ENCODE data around the gene PCNX3. TPM values are rescaled to one million over a fixed set of nuclear protein-coding genes. Genes with fewer than 3 reads are reported as not detected.

Gene PCNX3
- total RNA-seq, 1 experiment from 2014 or later, result 74.5 TPM

DNA sequence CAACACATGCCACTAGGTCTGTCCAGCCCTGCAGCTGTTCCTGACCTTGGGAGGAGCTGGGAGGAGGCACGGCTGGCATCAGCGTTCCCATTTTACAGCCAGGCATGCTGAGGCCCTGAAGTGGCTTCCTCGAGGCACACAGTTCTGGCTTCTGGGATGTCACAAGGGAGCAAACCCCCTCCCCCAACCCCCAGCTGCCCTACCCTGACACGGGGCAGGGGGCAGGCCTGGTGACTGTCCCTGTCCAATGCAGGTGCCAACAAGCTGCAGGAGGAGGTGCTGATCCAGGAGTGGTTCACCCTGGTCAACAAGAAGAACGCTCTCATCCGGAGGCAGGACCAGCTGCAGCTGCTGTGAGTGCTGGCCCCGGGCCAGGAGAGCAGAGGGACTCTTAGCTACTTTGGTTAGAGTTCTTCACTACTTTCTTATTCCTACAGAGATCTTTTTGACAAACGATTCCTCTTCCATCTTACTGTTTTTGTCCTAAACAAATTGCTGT lies 25.3 kb upstream of the PCNX3 start:
- BruUV-seq (replicated peaks), result no TSS peak
- Histone ChIP-seq H3K4me1 (ENCODE audit: control insufficient read depth, insufficient read depth, low read length) (peaks cover 21% of the 10 kb centered on the region), H3K9me3 (ENCODE audit: control insufficient read depth, insufficient read depth, low read depth, low read length) (no peaks in the 10 kb centered on the region), H3K36me3 (ENCODE audit: control insufficient read depth, insufficient read depth, low read length) (peaks cover 6% of the 10 kb centered on the region), H3K27ac (ENCODE audit: low read length) (no peak overlapping the region), H3K4me3 (ENCODE audit: low read depth in 2 of 2, low read length in 2 of 2) (no peak overlapping the region), H3K27me3 (ENCODE audit: control insufficient read depth, insufficient read depth, low read length) (no peaks in the 10 kb centered on the region)
- ChIA-PET CTCF (no interaction called here), POLR2A (interaction anchor here (0.5 kb wide), 1 partner anchor 14 kb away, joined by 5 read pairs; no protein-coding TSS in a partner anchor)
- in situ Hi-C loops (cut with HindIII; ENCODE audit: low pct_unique_long_range_greater_than_20kb, low sequenced_read_pairs), result no loop called here
- intact Hi-C loops (cut with micrococcal nuclease; ENCODE audit: unreplicated experiment), result no loop called here
- TF ChIP-seq POLR2AphosphoS5 (IDR thresholded peaks at IDR 0.05; ENCODE audit: low read depth, low read length), result no peak
- TF ChIP-seq, protein P1, sequence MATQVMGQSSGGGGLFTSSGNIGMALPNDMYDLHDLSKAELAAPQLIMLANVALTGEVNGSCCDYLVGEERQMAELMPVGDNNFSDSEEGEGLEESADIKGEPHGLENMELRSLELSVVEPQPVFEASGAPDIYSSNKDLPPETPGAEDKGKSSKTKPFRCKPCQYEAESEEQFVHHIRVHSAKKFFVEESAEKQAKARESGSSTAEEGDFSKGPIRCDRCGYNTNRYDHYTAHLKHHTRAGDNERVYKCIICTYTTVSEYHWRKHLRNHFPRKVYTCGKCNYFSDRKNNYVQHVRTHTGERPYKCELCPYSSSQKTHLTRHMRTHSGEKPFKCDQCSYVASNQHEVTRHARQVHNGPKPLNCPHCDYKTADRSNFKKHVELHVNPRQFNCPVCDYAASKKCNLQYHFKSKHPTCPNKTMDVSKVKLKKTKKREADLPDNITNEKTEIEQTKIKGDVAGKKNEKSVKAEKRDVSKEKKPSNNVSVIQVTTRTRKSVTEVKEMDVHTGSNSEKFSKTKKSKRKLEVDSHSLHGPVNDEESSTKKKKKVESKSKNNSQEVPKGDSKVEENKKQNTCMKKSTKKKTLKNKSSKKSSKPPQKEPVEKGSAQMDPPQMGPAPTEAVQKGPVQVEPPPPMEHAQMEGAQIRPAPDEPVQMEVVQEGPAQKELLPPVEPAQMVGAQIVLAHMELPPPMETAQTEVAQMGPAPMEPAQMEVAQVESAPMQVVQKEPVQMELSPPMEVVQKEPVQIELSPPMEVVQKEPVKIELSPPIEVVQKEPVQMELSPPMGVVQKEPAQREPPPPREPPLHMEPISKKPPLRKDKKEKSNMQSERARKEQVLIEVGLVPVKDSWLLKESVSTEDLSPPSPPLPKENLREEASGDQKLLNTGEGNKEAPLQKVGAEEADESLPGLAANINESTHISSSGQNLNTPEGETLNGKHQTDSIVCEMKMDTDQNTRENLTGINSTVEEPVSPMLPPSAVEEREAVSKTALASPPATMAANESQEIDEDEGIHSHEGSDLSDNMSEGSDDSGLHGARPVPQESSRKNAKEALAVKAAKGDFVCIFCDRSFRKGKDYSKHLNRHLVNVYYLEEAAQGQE (IDR thresholded peaks at IDR 0.05; ENCODE audit: insufficient read depth in 1 of 2, low read depth in 2 of 2, low read length in 1 of 2), result no peak
- TF ChIP-seq TCF7L2 (IDR thresholded peaks at IDR 0.05; ENCODE audit: low read depth, low read length), result no peak
- TF ChIP-seq SIN3A (IDR thresholded peaks at IDR 0.05; ENCODE audit: borderline replicate concordance, insufficient read depth, low read depth, low read length), result no peak
- TF ChIP-seq CTCF (IDR thresholded peaks at IDR 0.05), result no peak
- no peak for DNase-seq (ENCODE audit: low read depth, low spot score)
- ATAC-seq, result no peak

DNA sequence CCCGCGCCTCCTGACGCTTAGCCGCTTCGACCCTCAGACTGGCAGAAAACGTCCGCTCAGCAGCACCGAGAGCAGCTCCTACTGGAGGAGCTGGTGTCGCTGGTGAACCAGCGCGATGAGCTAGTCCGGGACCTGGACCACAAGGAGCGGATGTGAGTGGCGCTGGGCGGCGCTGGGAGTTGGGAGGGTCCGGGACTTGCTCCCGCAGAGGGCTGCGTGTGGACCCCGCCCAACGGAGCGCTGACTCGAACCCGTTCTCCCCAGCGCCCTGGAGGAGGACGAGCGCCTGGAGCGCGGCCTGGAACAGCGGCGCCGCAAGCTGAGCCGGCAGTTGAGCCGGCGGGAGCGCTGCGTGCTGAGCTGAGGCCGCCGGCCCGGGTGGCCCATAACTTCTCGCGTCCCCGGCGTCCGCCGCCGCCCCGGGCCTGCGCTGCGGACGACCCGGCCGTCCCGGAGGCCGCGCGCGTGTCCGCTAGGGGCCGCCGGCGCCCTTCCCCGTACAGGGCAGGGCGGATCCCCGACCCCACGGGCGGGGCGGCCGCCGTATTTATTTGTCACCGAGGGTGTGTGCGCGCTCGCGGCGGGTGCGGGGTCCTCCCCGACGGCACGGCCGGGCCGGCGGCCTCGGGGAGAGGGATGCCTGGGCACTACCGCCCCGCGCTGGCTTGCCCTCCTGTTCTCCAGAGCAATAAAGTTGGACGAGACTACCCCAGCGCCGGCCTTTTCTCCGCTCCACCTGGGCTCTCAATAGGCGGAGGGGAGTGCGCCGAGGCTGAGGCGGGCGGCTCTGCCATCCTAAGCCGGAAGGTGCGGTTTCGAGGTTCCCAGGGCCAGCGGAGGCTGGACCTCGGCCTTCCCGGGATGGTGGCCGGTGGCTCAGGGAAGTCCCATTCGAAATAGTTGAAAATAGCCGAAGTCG lies 23.4 kb upstream of the PCNX3 start:
- no peaks in the 10 kb centered on the region for H3K9me3 ChIP-seq (ENCODE audit: control insufficient read depth, insufficient read depth, low read depth, low read length)
- in situ Hi-C loops (cut with HindIII; ENCODE audit: low pct_unique_long_range_greater_than_20kb, low sequenced_read_pairs), result no loop called here
- H3K27me3 ChIP-seq (ENCODE audit: control insufficient read depth, insufficient read depth, low read length), result no peaks in the 10 kb centered on the region
- BruUV-seq (replicated peaks), result TSS peak; percentile 71
- CTCF ChIA-PET, result interaction anchor here (0.6 to 1.3 kb wide), 2 partner anchors 40 to 52 kb away, joined by 3 to 9 read pairs; no protein-coding TSS in a partner anchor
- ATAC-seq (no peak), DNase-seq (ENCODE audit: low read depth, low spot score) (no peak)
- no peak for TF ChIP-seq CTCF (IDR thresholded peaks at IDR 0.05)
- TF ChIP-seq POLR2AphosphoS5 (IDR thresholded peaks at IDR 0.05; ENCODE audit: low read depth, low read length), result no peak
- no peak for TF ChIP-seq TCF7L2 (IDR thresholded peaks at IDR 0.05; ENCODE audit: low read depth, low read length)
- no peak for TF ChIP-seq SIN3A (IDR thresholded peaks at IDR 0.05; ENCODE audit: borderline replicate concordance, insufficient read depth, low read depth, low read length)
- TF ChIP-seq, protein P1 (IDR thresholded peaks at IDR 0.05; ENCODE audit: insufficient read depth in 1 of 2, low read depth in 2 of 2, low read length in 1 of 2), result no peak
- H3K4me1 ChIP-seq (ENCODE audit: control insufficient read depth, insufficient read depth, low read length), result peaks cover 24% of the 10 kb centered on the region
- intact Hi-C loops (cut with micrococcal nuclease; ENCODE audit: unreplicated experiment), result no loop called here
- no peak overlapping the region for H3K27ac ChIP-seq (ENCODE audit: low read length)
- no peak overlapping the region for H3K4me3 ChIP-seq (ENCODE audit: low read depth in 2 of 2, low read length in 2 of 2)
- peaks cover 3% of the 10 kb centered on the region for H3K36me3 ChIP-seq (ENCODE audit: control insufficient read depth, insufficient read depth, low read length)
- POLR2A ChIA-PET, result interaction anchor here (0.6 kb wide), 1 partner anchor 19 kb away, joined by 5 read pairs; no protein-coding TSS in a partner anchor

All from Panc1 (cell line).